K562 (cell line): ENCODE results near the gene TNFSF9. TPM values are rescaled to one million over a fixed set of nuclear protein-coding genes. Genes with fewer than 3 reads are reported as not detected.
A peak's percentile ranks its signal among the peaks of the same experiment; 100 is the strongest.

Experiments used
- BACH1 ChIP-seq: fragments of 200-800 bp; sonication (Bioruptor generic); IDR thresholded peaks from 2 replicates; pipeline ENCODE4 v1.6.1; 2016; ENCODE audit warnings: missing genetic modification characterization, missing compliant biosample characterization
- CHCHD3 ChIP-seq: fragments of 250-450 bp; sonication (Bioruptor Pico); IDR thresholded peaks from 2 replicates; pipeline ENCODE4 v2.1.2; 2022; ENCODE audit warnings: mild to moderate bottlenecking
- CLOCK ChIP-seq: fragments of 250-450 bp; sonication (Bioruptor Pico); IDR thresholded peaks from 2 replicates; pipeline ENCODE4 v1.4.0; 2020; ENCODE audit warnings: mild to moderate bottlenecking, moderate library complexity, borderline replicate concordance
- CREBBP ChIP-seq: IDR thresholded peaks from one replicate; pipeline ENCODE4 v1.6.1; 2012; ENCODE audit warnings: low read depth, mild to moderate bottlenecking, control low read depth, inconsistent platforms, low read length
- DEAF1 ChIP-seq: fragments of 450-650 bp; formaldehyde crosslinking; IDR thresholded peaks from 2 replicates; pipeline ENCODE4 v1.4.0; 2020; ENCODE audit warnings: mild to moderate bottlenecking, moderate library complexity
- HNRNPLL ChIP-seq: fragments of 200-400 bp; formaldehyde crosslinking; IDR thresholded peaks from 2 replicates; pipeline ENCODE4 v1.6.1; 2017; ENCODE audit warnings: low read length, low read depth, mild to moderate bottlenecking; ENCODE audit not compliant: poor library complexity, severe bottlenecking
- HOXB6 ChIP-seq: fragments of 250-450 bp; sonication (Bioruptor Pico); IDR thresholded peaks from 2 replicates; pipeline ENCODE4 v1.5.1; 2022; ENCODE audit warnings: mild to moderate bottlenecking, borderline replicate concordance
- KLF13 ChIP-seq: fragments of 450-650 bp; IDR thresholded peaks from 2 replicates; pipeline ENCODE4 v1.6.1; 2016; ENCODE audit warnings: missing genetic modification characterization, low read depth, mild to moderate bottlenecking, missing compliant biosample characterization, moderate library complexity, borderline replicate concordance
- MECOM ChIP-seq: fragments of 250-450 bp; sonication (Bioruptor Pico); IDR thresholded peaks from 2 replicates; pipeline ENCODE4 v1.8.0; 2022; ENCODE audit warnings: inconsistent platforms
- NFYB ChIP-seq: IDR thresholded peaks from 2 replicates; pipeline ENCODE4 v1.6.1; 2011; ENCODE audit warnings: mild to moderate bottlenecking, moderate library complexity; ENCODE audit not compliant: insufficient read length; ENCODE audit errors: extremely low read depth
- RAD51 ChIP-seq: fragments of 450-650 bp; IDR thresholded peaks from 2 replicates; pipeline ENCODE4 v1.7.1; 2016; ENCODE audit warnings: low read depth, mild to moderate bottlenecking, borderline replicate concordance
- SMARCA5 ChIP-seq: fragments of 450-650 bp; IDR thresholded peaks from 2 replicates; pipeline ENCODE4 v1.6.1; 2016
- SMARCC2 ChIP-seq: fragments of 450-650 bp; IDR thresholded peaks from 2 replicates; pipeline ENCODE4 v1.6.1; 2017; ENCODE audit warnings: antibody characterized with exemption, moderate library complexity, mild to moderate bottlenecking, low read depth
- SOX6 ChIP-seq: fragments of 450-650 bp; IDR thresholded peaks from 2 replicates; pipeline ENCODE4 v1.6.1; 2014; ENCODE audit warnings: mild to moderate bottlenecking
- TBL1XR1 ChIP-seq, 2 experiments: IDR thresholded peaks; 2 replicates each; pipeline ENCODE4 v1.6.1; 2012; ENCODE audit warnings: improper control_type of control experiment in 2 of 2, low read length in 2 of 2, mild to moderate bottlenecking in 1 of 2
- ZBTB17 ChIP-seq: fragments of 450-650 bp; formaldehyde crosslinking; IDR thresholded peaks from 2 replicates; pipeline ENCODE4 v1.4.0; 2020; ENCODE audit warnings: mild to moderate bottlenecking
- ZFX ChIP-seq: sonication (generic); formaldehyde crosslinking; IDR thresholded peaks from 2 replicates; pipeline ENCODE4 v1.8.0; 2022; ENCODE audit warnings: mild to moderate bottlenecking, missing genetic modification reagents, moderate library complexity
- ZNF133 ChIP-seq: fragments of 250-450 bp; sonication (Bioruptor Pico); IDR thresholded peaks from 2 replicates; pipeline ENCODE4 v1.4.0; 2020; ENCODE audit warnings: mild to moderate bottlenecking
- ZNF384 ChIP-seq: IDR thresholded peaks from 2 replicates; pipeline ENCODE4 v1.6.1; 2012; ENCODE audit warnings: low read depth, low read length, improper control_type of control experiment
- polyA plus RNA-seq, 8 experiments: library from polyadenylated mRNA; depleted of rRNA in 4 of 8; stranded (reverse) in 5 of 8; unstranded in 3 of 8; fragments of >200 nt; fragmentation: Nextera tagmentation in 2 of 8; fragmentation: Illumina TruSeq in 1 of 8; extraction: Ambion mirVana in 2 of 8; extraction: Trizol in 1 of 8; gene quantifications; 2 replicates each; pipeline versions ENCODE4 v1.2.1 to v1.2.3, GENCODE V29; 2011 to 2014; ENCODE audit warnings: inconsistent platforms in 1 of 8, missing spikeins in 1 of 8
- total RNA-seq, 7 experiments: library from RNA; depleted of rRNA in 6 of 7; stranded (reverse); fragments of >200 nt in 6 of 7; fragmentation: Illumina TruSeq in 2 of 7; extraction: Trizol in 2 of 7; gene quantifications; 2 replicates each; pipeline versions ENCODE4 v1.2.1 to v1.2.3, GENCODE V29; 2011 to 2021; ENCODE audit warnings: low replicate concordance in 1 of 7
- TF ChIP-seq, protein P1 (sequence below): sonication (generic); formaldehyde crosslinking; IDR thresholded peaks from 2 replicates; pipeline ENCODE4 v1.8.0; 2022; ENCODE audit warnings: mild to moderate bottlenecking, missing genetic modification reagents

The TNFSF9 gene
- total and polyA plus RNA-seq, 9 of the 15 experiments (the other 6 are each of a cell fraction or from before 2014, with no cell fraction given): 1.4 to 17.9 (median 6.5) TPM

GRCh38 chr19:6516659-6517291 is 14.1 kb upstream of the TNFSF9 start (continued):
- peak; percentile 39; the same call in 1 of the 2 replicates for TF ChIP-seq SOX6
- TF ChIP-seq CREBBP: no peak
- peak; percentile 61 for TF ChIP-seq ZNF384
- peak; percentile 28 for TF ChIP-seq HNRNPLL
- TF ChIP-seq RAD51: no peak
- no peak for TF ChIP-seq ZNF133 (CRISPR knock-in tag)
- TF ChIP-seq KLF13 (tag): no peak
- TF ChIP-seq DEAF1 (CRISPR knock-in tag): peak; percentile 92
- peak; percentile 75 for TF ChIP-seq ZFX
- no peak for TF ChIP-seq CLOCK (CRISPR knock-in tag)
- 0 out of 4 replicates have a peak, but pooled peaks have one; percentile 22 to 29 for TF ChIP-seq TBL1XR1 (IDR thresholded peaks at IDR 0.05; ENCODE audit: low read length in 2 of 2)
- no peak for TF ChIP-seq HOXB6 (CRISPR knock-in tag)
- TF ChIP-seq SMARCC2: no peak
- TF ChIP-seq NFYB: no peak
- TF ChIP-seq BACH1: no peak
- TF ChIP-seq ZBTB17: 0 out of 2 replicates have a peak, but pooled peaks have one; percentile 46
- no peak for TF ChIP-seq CHCHD3 (CRISPR knock-in tag)
- 0 out of 2 replicates have a peak, but pooled peaks have one; percentile 47 for TF ChIP-seq MECOM (CRISPR knock-in tag)
- TF ChIP-seq SMARCA5: no peak
- TF ChIP-seq, protein P1, sequence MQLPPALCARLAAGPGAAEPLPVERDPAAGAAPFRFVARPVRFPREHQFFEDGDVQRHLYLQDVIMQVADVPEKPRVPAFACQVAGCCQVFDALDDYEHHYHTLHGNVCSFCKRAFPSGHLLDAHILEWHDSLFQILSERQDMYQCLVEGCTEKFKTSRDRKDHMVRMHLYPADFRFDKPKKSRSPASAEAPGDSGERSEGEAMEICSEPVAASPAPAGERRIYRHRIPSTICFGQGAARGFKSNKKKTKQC (CRISPR knock-in tag): no peak; the same call in 1 of the 2 replicates
